Naive thymus-derived CD4-positive, alpha-beta T cell (primary cell): Measurements from ENCODE around the gene DTNB. TPM values are rescaled to one million over a fixed set of nuclear protein-coding genes. Genes with fewer than 3 reads are reported as not detected.

ENCODE experiments used
- ATAC-seq: fragments of 150-1000 bp; cut with Tn5 transposase; 2 replicates; pipeline ENCODE4 v1.10.0; 2021; ENCODE audit warnings: mild to moderate bottlenecking, moderate library complexity
- CTCF ChIA-PET: fragments of 350-600 bp; sonication (Branson Sonifier 250); formaldehyde crosslinking; loops from one replicate; lab custom pipeline; 2021; ENCODE audit warnings: antibody characterized with exemption; lab: Charles Lee
- POLR2A ChIA-PET: fragments of 350-600 bp; sonication (Branson Sonifier 250); formaldehyde crosslinking; loops from one replicate; lab custom pipeline; 2021; ENCODE audit warnings: antibody characterized with exemption, inconsistent platforms; lab: Charles Lee
- DNase-seq, 9 donors: peaks; one replicate each; pipeline versions ENCODE4 v3.0.0 to v3.0.0-alpha.2; 2020 to 2022; ENCODE audit warnings: mixed read lengths in 1 of 9
- H3K27ac ChIP-seq: one replicate; pipeline ENCODE4 v1.7.0; 2013; ENCODE audit warnings: mild to moderate bottlenecking, low read depth, low read length, moderate library complexity
- H3K27me3 ChIP-seq, 2 donors: one replicate each; pipeline ENCODE4 v1.7.0; 2013; ENCODE audit warnings: low read length in 2 of 2, mild to moderate bottlenecking in 2 of 2, moderate library complexity in 2 of 2; ENCODE audit not compliant: control insufficient read depth in 2 of 2, insufficient read depth in 2 of 2
- H3K36me3 ChIP-seq, 3 experiments: 1 replicate in 2 of 3; 2 replicates in 1 of 3; pipeline ENCODE4 v1.7.0; 2013; ENCODE audit warnings: low read length in 3 of 3, mild to moderate bottlenecking in 3 of 3, moderate library complexity in 1 of 3; ENCODE audit not compliant: insufficient read depth in 3 of 3, control insufficient read depth in 2 of 3
- H3K4me1 ChIP-seq, 2 donors: one replicate each; pipeline ENCODE4 v1.7.0; 2013; ENCODE audit warnings: low read length in 2 of 2, mild to moderate bottlenecking in 2 of 2, moderate library complexity in 1 of 2; ENCODE audit not compliant: control insufficient read depth in 2 of 2, insufficient read depth in 2 of 2
- H3K4me3 ChIP-seq: 2 replicates; pipeline ENCODE4 v1.7.0; 2013; ENCODE audit warnings: mild to moderate bottlenecking, low read length
- H3K9me3 ChIP-seq, 3 experiments: 1 replicate in 2 of 3; 2 replicates in 1 of 3; pipeline ENCODE4 v1.7.0; 2013; ENCODE audit warnings: low read length in 3 of 3; ENCODE audit not compliant: control insufficient read depth in 2 of 3
- H3K27ac Mint-ChIP-seq, 9 donors: one replicate each; pipeline ENCODE4 v1.8.0; 2020 to 2022; ENCODE audit warnings: mixed read lengths in 9 of 9, mild to moderate bottlenecking in 8 of 9, moderate library complexity in 5 of 9, inconsistent platforms in 2 of 9
- H3K27me3 Mint-ChIP-seq, 5 donors: one replicate each; pipeline ENCODE4 v1.8.0; 2021 to 2022; ENCODE audit warnings: mixed read lengths in 5 of 5, mild to moderate bottlenecking in 1 of 5
- H3K36me3 Mint-ChIP-seq, 5 donors: one replicate each; pipeline ENCODE4 v1.8.0; 2020 to 2022; ENCODE audit warnings: mixed read lengths in 5 of 5, mild to moderate bottlenecking in 3 of 5, inconsistent platforms in 1 of 5
- H3K4me1 Mint-ChIP-seq, 7 donors: one replicate each; pipeline ENCODE4 v1.8.0; 2020 to 2022; ENCODE audit warnings: mixed read lengths in 7 of 7, mild to moderate bottlenecking in 3 of 7, inconsistent platforms in 1 of 7
- H3K4me3 Mint-ChIP-seq, 10 donors: one replicate each; pipeline ENCODE4 v1.8.0; 2020 to 2022; ENCODE audit warnings: mild to moderate bottlenecking in 10 of 10, mixed read lengths in 10 of 10, moderate library complexity in 6 of 10, inconsistent platforms in 2 of 10
- H3K9me3 Mint-ChIP-seq, 11 donors: one replicate each; pipeline ENCODE4 v1.8.0; 2020 to 2022; ENCODE audit warnings: mixed read lengths in 11 of 11, mild to moderate bottlenecking in 4 of 11, inconsistent platforms in 1 of 11, moderate library complexity in 1 of 11
- intact Hi-C, 2 donors: fragments of 100-400 bp; cut with micrococcal nuclease; formaldehyde crosslinking; loops; one replicate each; pipeline ENCODE4 v1.15.1; 2023
- polyA plus RNA-seq, 2 donors: library from polyadenylated mRNA; unstranded; fragments of 300-500 nt; fragmentation: Illumina TruSeq; gene quantifications; one replicate each; pipeline ENCODE4 v1.2.3, GENCODE V29; 2021
- total RNA-seq, 6 experiments: library from RNA in 5 of 6; stranded (reverse) in 5 of 6; gene quantifications; 1 replicate in 5 of 6; 2 replicates in 1 of 6; pipeline ENCODE4 v1.2.3 and lab custom pipeline; 2021 to 2026

The DTNB gene
- total and polyA plus RNA-seq, 7 experiments from 2014 or later, result 17.0 to 56.2 (median 33.1) TPM

GRCh38 chr2:25446122-25446521, 227.3 kb downstream of the DTNB start:
- no peak overlapping the region for H3K27ac Mint-ChIP-seq
- Histone ChIP-seq H3K27me3 (no peaks in the 10 kb centered on the region), H3K4me3 (no peak overlapping the region), H3K27ac (no peak overlapping the region), H3K9me3 (no peaks in the 10 kb centered on the region), H3K4me1 (no peaks in the 10 kb centered on the region), H3K36me3 (no peaks in the 10 kb centered on the region)
- intact Hi-C loops, result no loop called here
- no peak for DNase-seq
- ChIA-PET CTCF (interaction anchor here (0.6 kb wide), 2 partner anchors 29 to 81 kb away, joined by 3 to 4 read pairs; no protein-coding TSS in a partner anchor), POLR2A (interaction anchor here (1.0 kb wide), 1 partner anchor 8 kb away, joined by 4 read pairs; no protein-coding TSS in a partner anchor)
- H3K36me3 Mint-ChIP-seq, result peaks cover 2 to 33% (median 26%) of the 10 kb centered on the region in 5 donors
- no peaks in the 10 kb centered on the region for H3K9me3 Mint-ChIP-seq
- H3K4me1 Mint-ChIP-seq, result no peaks in the 10 kb centered on the region
- ATAC-seq, result no peak
- no peak overlapping the region for H3K4me3 Mint-ChIP-seq
- no peaks in the 10 kb centered on the region for H3K27me3 Mint-ChIP-seq

GRCh38 chr2:25445464-25445863, 227.9 kb downstream of the DTNB start:
- no peak for DNase-seq
- H3K4me1 ChIP-seq, result no peaks in the 10 kb centered on the region
- H3K9me3 Mint-ChIP-seq, result no peaks in the 10 kb centered on the region
- ChIA-PET CTCF (no interaction called here), POLR2A (interaction anchor here (1.0 kb wide), 1 partner anchor 8 kb away, joined by 4 read pairs; no protein-coding TSS in a partner anchor)
- ATAC-seq, result no peak
- no peak overlapping the region for H3K27ac ChIP-seq
- H3K9me3 ChIP-seq, result no peaks in the 10 kb centered on the region
- no peaks in the 10 kb centered on the region for H3K27me3 Mint-ChIP-seq
- peaks cover 0 to 36% (median 23%) of the 10 kb centered on the region in 5 donors for H3K36me3 Mint-ChIP-seq
- H3K4me3 ChIP-seq, result no peak overlapping the region
- H3K36me3 ChIP-seq, result no peaks in the 10 kb centered on the region
- no peak overlapping the region for H3K4me3 Mint-ChIP-seq
- H3K4me1 Mint-ChIP-seq, result peaks cover 0 to 2% (median 0%) of the 10 kb centered on the region in 7 donors
- H3K27me3 ChIP-seq, result no peaks in the 10 kb centered on the region
- H3K27ac Mint-ChIP-seq, result peak overlapping the region in 1 of 9 donors; percentile 31
- intact Hi-C loops, result no loop called here

GRCh38 chr2:25444608-25445270, 228.6 kb downstream of the DTNB start:
- H3K27ac Mint-ChIP-seq, result no peak overlapping the region
- no peaks in the 10 kb centered on the region for H3K27me3 ChIP-seq
- no peak overlapping the region for H3K4me3 Mint-ChIP-seq
- H3K27me3 Mint-ChIP-seq, result no peaks in the 10 kb centered on the region
- no peak overlapping the region for H3K4me3 ChIP-seq
- intact Hi-C loops, result no loop called here
- POLR2A ChIA-PET, result no interaction called here
- no peaks in the 10 kb centered on the region for H3K9me3 ChIP-seq
- DNase-seq (no peak), ATAC-seq (no peak)
- H3K36me3 ChIP-seq, result no peaks in the 10 kb centered on the region
- no peak overlapping the region for H3K27ac ChIP-seq
- no peaks in the 10 kb centered on the region for H3K4me1 ChIP-seq
- peaks cover 0 to 2% (median 0%) of the 10 kb centered on the region in 7 donors for H3K4me1 Mint-ChIP-seq
- H3K9me3 Mint-ChIP-seq, result no peaks in the 10 kb centered on the region
- peaks cover 0 to 30% (median 19%) of the 10 kb centered on the region in 5 donors for H3K36me3 Mint-ChIP-seq
- CTCF ChIA-PET, result no interaction called here

DNA sequence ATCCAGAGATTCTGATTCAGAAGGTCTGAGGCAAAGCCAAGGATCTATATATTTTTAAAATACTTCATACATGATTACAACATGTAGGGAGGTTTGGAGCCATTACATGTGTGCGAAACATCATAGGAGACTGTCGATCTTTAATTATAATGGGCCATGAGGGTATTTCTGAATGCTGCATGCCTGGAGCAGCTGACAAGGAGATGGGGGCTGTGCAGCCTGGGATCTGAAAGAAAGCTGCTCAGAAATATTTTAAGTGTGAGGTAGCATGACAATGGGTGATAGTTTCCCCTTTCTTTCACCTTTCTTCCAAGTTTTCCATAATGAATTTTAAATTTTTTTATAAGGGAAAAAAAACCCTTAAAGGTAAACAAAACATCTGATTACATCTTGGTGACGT, 229.6 kb downstream of the DTNB start:
- ATAC-seq, result no peak
- Histone ChIP-seq H3K27me3 (no peaks in the 10 kb centered on the region), H3K27ac (no peak overlapping the region), H3K4me3 (no peak overlapping the region), H3K4me1 (no peaks in the 10 kb centered on the region), H3K36me3 (no peaks in the 10 kb centered on the region), H3K9me3 (no peaks in the 10 kb centered on the region)
- Mint-ChIP-seq H3K27me3 (no peaks in the 10 kb centered on the region), H3K9me3 (no peaks in the 10 kb centered on the region), H3K4me1 (peaks cover 0 to 2% (median 0%) of the 10 kb centered on the region in 7 donors), H3K36me3 (peaks cover 0 to 23% (median 12%) of the 10 kb centered on the region in 5 donors), H3K4me3 (no peak overlapping the region), H3K27ac (no peak overlapping the region)
- ChIA-PET CTCF (no interaction called here), POLR2A (interaction anchor here (0.7 kb wide), 1 partner anchor 22 kb away, joined by 3 read pairs; no protein-coding TSS in a partner anchor)
- no peak for DNase-seq
- intact Hi-C loops, result no loop called here

- Histone ChIP-seq H3K27me3 (no peaks in the 10 kb centered on the region), H3K27ac (no peak overlapping the region), H3K36me3 (no peaks in the 10 kb centered on the region), H3K9me3 (no peaks in the 10 kb centered on the region), H3K4me1 (no peaks in the 10 kb centered on the region), H3K4me3 (no peak overlapping the region)
- Mint-ChIP-seq H3K36me3 (peaks cover 5 to 32% (median 14%) of the 10 kb centered on the region in 5 donors), H3K4me1 (peaks cover 0 to 7% (median 0%) of the 10 kb centered on the region in 7 donors), H3K4me3 (no peak overlapping the region), H3K9me3 (no peaks in the 10 kb centered on the region), H3K27ac (no peak overlapping the region), H3K27me3 (no peaks in the 10 kb centered on the region)
- intact Hi-C loops, result no loop called here
- CTCF ChIA-PET, result no interaction called here
- no peak for ATAC-seq
- DNase-seq, result no peak
- POLR2A ChIA-PET, result no interaction called here
Measured at GRCh38 chr2:25441353-25441752, 232.0 kb downstream of the DTNB start.

- ATAC-seq (no peak), DNase-seq (no peak)
- intact Hi-C loops, result no loop called here
- ChIA-PET CTCF (no interaction called here), POLR2A (no interaction called here)
- Histone ChIP-seq H3K27me3 (no peaks in the 10 kb centered on the region), H3K36me3 (peaks cover 0 to 5% (median 0%) of the 10 kb centered on the region in 3 experiments), H3K4me3 (no peak overlapping the region), H3K27ac (no peak overlapping the region), H3K9me3 (no peaks in the 10 kb centered on the region), H3K4me1 (no peaks in the 10 kb centered on the region)
- Mint-ChIP-seq H3K36me3 (peaks cover 5 to 41% (median 29%) of the 10 kb centered on the region in 5 donors), H3K4me3 (no peak overlapping the region), H3K27ac (no peak overlapping the region), H3K9me3 (peaks cover 0 to 4% (median 0%) of the 10 kb centered on the region in 11 donors), H3K4me1 (peaks cover 0 to 9% (median 0%) of the 10 kb centered on the region in 7 donors), H3K27me3 (no peaks in the 10 kb centered on the region)
Measured at GRCh38 chr2:25438793-25439192, 234.6 kb downstream of the DTNB start.
